Upper lobe of left lung (tissue), 6 donors: ENCODE data around the gene ABHD5. TPM values are rescaled to one million over a fixed set of nuclear protein-coding genes. Genes with fewer than 3 reads are reported as not detected.
A peak's percentile ranks its signal among the peaks of the same experiment; 100 is the strongest.

Experiments
- ATAC-seq, 2 donors: fragments of 200-7000 bp; cut with Tn5 transposase; one replicate each; pipeline ENCODE4 v1.9.1; 2022; ENCODE audit warnings: mild to moderate bottlenecking in 2 of 2, moderate library complexity in 2 of 2; ENCODE audit not compliant: low FRiP score in 2 of 2
- DNase-seq, 2 donors: peaks; one replicate each; pipeline ENCODE4 v3.0.0-alpha.2; 2019 to 2020
- H3K27ac ChIP-seq, 4 donors: fragments of 200-600 bp; sonication (generic); one replicate each; pipeline ENCODE4 v1.5.1; 2016 to 2019
- H3K27me3 ChIP-seq, 4 donors: fragments of 200-600 bp; sonication (generic); one replicate each; pipeline ENCODE4 v1.5.1; 2017 to 2019
- H3K36me3 ChIP-seq, 4 donors: fragments of 200-600 bp; sonication (generic); one replicate each; pipeline ENCODE4 v1.5.1; 2016 to 2019
- H3K4me1 ChIP-seq, 4 donors: fragments of 200-600 bp; sonication (generic); one replicate each; pipeline ENCODE4 v1.5.1; 2018 to 2019
- H3K4me3 ChIP-seq, 4 donors: fragments of 200-600 bp; sonication (generic); one replicate each; pipeline ENCODE4 v1.5.1; 2017 to 2019; ENCODE audit warnings: mild to moderate bottlenecking in 2 of 4, moderate library complexity in 1 of 4
- H3K9me3 ChIP-seq, 4 donors: fragments of 200-600 bp; sonication (generic); one replicate each; pipeline ENCODE4 v1.5.1; 2018 to 2019
- EP300 ChIP-seq, 4 donors: sonication (generic); formaldehyde crosslinking; IDR thresholded peaks; one replicate each; pipeline ENCODE4 v1.5.1; 2017; ENCODE audit warnings: antibody characterized with exemption in 4 of 4, control low read depth in 2 of 4
- POLR2A ChIP-seq, 4 donors: fragments of 450-650 bp; IDR thresholded peaks; one replicate each; pipeline ENCODE4 v1.5.1; 2016 to 2017; ENCODE audit warnings: antibody characterized with exemption in 4 of 4, mild to moderate bottlenecking in 2 of 4
- POLR2AphosphoS5 ChIP-seq, 2 donors: sonication (generic); formaldehyde crosslinking; IDR thresholded peaks; one replicate each; pipeline ENCODE4 v1.5.1; 2017; ENCODE audit warnings: antibody characterized with exemption in 2 of 2
- WGBS, 2 donors: methylation state at CpG; one replicate each; pipeline ENCODE4 v1.1.5; 2017 to 2018; 5-methylcytosine and 5-hydroxymethylcytosine counted together
- total RNA-seq, 6 donors: library from RNA; depleted of rRNA in 4 of 6; stranded (reverse); fragments of >200 nt in 4 of 6; gene quantifications; one replicate each; pipeline versions ENCODE4 v1.1.0 to v1.2.1, GENCODE V29; 2016 to 2021
- TF ChIP-seq, protein P1 (sequence below), 6 experiments: fragments of 450-650 bp in 4 of 6; fragments of 200-600 bp in 2 of 6; sonication (generic) in 2 of 6; IDR thresholded peaks; one replicate each; pipeline ENCODE4 v1.5.1; 2016 to 2019; ENCODE audit warnings: antibody characterized with exemption in 6 of 6
- donor health status: DM: no; HTN: no; CAD: no; lungs with moderate emphysema.
- donor health status: DM: no; HTN: yes; CAD: no; lungs with severe emphysema.

ABHD5 gene
- total RNA-seq, 6 donors from 2014 or later: 35.6 to 42.6 (median 37.4) TPM

GRCh38 chr3:43692085-43692855 is 1.5 kb downstream of the ABHD5 start:
- TF ChIP-seq, protein P1, sequence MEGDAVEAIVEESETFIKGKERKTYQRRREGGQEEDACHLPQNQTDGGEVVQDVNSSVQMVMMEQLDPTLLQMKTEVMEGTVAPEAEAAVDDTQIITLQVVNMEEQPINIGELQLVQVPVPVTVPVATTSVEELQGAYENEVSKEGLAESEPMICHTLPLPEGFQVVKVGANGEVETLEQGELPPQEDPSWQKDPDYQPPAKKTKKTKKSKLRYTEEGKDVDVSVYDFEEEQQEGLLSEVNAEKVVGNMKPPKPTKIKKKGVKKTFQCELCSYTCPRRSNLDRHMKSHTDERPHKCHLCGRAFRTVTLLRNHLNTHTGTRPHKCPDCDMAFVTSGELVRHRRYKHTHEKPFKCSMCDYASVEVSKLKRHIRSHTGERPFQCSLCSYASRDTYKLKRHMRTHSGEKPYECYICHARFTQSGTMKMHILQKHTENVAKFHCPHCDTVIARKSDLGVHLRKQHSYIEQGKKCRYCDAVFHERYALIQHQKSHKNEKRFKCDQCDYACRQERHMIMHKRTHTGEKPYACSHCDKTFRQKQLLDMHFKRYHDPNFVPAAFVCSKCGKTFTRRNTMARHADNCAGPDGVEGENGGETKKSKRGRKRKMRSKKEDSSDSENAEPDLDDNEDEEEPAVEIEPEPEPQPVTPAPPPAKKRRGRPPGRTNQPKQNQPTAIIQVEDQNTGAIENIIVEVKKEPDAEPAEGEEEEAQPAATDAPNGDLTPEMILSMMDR (IDR thresholded peaks at IDR 0.05): no peak
- peak in 1 of 4 donors; percentile 41 for TF ChIP-seq EP300 (IDR thresholded peaks at IDR 0.05)

DNA sequence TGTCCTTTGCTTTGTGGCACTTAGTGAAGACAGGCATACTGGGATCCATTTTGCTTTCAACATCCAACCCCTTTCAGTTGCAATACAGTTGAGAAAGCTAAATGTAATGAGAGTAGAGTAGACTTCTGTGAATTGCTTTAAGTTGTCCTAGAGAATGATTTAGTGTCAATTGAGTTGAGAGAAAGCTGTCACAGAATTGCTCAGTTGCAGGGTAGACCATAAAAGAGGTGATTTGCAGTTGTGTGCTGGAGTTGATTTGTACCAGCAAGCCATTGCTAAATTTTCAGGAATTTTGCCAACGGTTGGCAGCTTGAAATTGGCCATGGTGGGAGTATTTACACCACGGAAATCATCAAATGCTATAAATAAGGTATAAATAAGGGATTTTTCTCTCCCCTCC is 2.2 kb downstream of the ABHD5 start:
- Histone ChIP-seq H3K4me1 (peaks cover 28 to 52% (median 37%) of the 10 kb centered on the region in 4 donors), H3K36me3 (no peaks in the 10 kb centered on the region), H3K9me3 (no peaks in the 10 kb centered on the region), H3K27me3 (no peaks in the 10 kb centered on the region), H3K27ac (peak overlapping the region in 3 of 4 donors; percentile 97 to 99 (median 98)), H3K4me3 (peak overlapping the region in 1 of 4 donors; percentile 83)
- no peak for DNase-seq
- TF ChIP-seq POLR2AphosphoS5 (IDR thresholded peaks at IDR 0.05): no peak
- no peak for TF ChIP-seq EP300 (IDR thresholded peaks at IDR 0.05)
- TF ChIP-seq POLR2A (IDR thresholded peaks at IDR 0.05): no peak
- TF ChIP-seq, protein P1 (IDR thresholded peaks at IDR 0.05): no peak
- no peak for ATAC-seq
- 46 to 58% methylated on average over 2 of the region's 2 CpGs for WGBS, 2 donors

More at GRCh38 chr3:43692085-43692855, 1.5 kb downstream of the ABHD5 start:
- Histone ChIP-seq H3K36me3 (no peaks in the 10 kb centered on the region), H3K4me3 (peak overlapping the region in 3 of 4 donors; percentile 69 to 95 (median 83)), H3K27me3 (no peaks in the 10 kb centered on the region), H3K4me1 (peaks cover 28 to 52% (median 37%) of the 10 kb centered on the region in 4 donors), H3K9me3 (no peaks in the 10 kb centered on the region), H3K27ac (peak overlapping the region; percentile 97 to 99 (median 98))
- ATAC-seq (no peak), DNase-seq (no peak)
- WGBS, 2 donors: 53 to 57% methylated on average over 8 of the region's 8 CpGs

GRCh38 chr3:43693594-43693993 is 2.9 kb downstream of the ABHD5 start:
- Histone ChIP-seq H3K27me3 (no peaks in the 10 kb centered on the region), H3K4me1 (peaks cover 28 to 52% (median 37%) of the 10 kb centered on the region in 4 donors), H3K9me3 (no peaks in the 10 kb centered on the region), H3K36me3 (no peaks in the 10 kb centered on the region), H3K27ac (no peak overlapping the region), H3K4me3 (no peak overlapping the region)
- DNase-seq (no peak), ATAC-seq (no peak)
- TF ChIP-seq EP300 (IDR thresholded peaks at IDR 0.05) (no peak), POLR2A (IDR thresholded peaks at IDR 0.05) (no peak)
- 49 to 63% methylated on average over 1 of the region's 1 CpG for WGBS, 2 donors

GRCh38 chr3:43695443-43695842 is 4.7 kb downstream of the ABHD5 start:
- Histone ChIP-seq H3K27ac (peak overlapping the region; percentile 6 to 51 (median 40)), H3K27me3 (no peaks in the 10 kb centered on the region), H3K36me3 (no peaks in the 10 kb centered on the region), H3K9me3 (no peaks in the 10 kb centered on the region), H3K4me3 (no peak overlapping the region), H3K4me1 (peaks cover 21 to 47% (median 32%) of the 10 kb centered on the region in 4 donors)
- WGBS, 2 donors: 29 to 50% methylated on average over 2 of the region's 2 CpGs
- ATAC-seq (no peak), DNase-seq (no peak)
- TF ChIP-seq EP300 (IDR thresholded peaks at IDR 0.05) (peak in 1 of 4 donors; percentile 87), POLR2A (IDR thresholded peaks at IDR 0.05) (no peak), POLR2AphosphoS5 (IDR thresholded peaks at IDR 0.05) (peak in 1 of 2 donors; percentile 50)
- TF ChIP-seq, protein P1 (IDR thresholded peaks at IDR 0.05): no peak

DNA sequence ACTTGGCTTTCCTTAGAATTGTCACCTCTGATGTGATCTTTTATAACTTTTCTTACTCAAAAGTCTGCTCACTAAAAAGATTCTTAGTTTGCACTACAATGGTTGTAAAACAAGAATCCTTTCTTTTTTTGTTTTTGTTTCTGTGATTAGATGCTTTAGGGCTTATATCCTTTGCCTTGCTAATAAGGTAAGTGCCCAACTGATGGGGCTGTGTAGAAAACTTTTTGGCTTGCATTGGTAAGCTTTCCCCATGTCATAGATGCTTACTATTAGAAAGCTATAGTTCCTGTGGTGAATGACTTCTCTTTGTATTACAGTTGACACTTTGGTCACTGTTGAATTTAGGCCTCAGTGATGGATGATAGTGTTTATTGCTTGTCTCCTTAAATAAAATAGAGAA is 5.1 kb downstream of the ABHD5 start:
- H3K4me3 ChIP-seq: no peak overlapping the region
- peaks cover 0 to 1% (median 0%) of the 10 kb centered on the region in 4 donors for H3K36me3 ChIP-seq
- DNase-seq: no peak
- TF ChIP-seq POLR2AphosphoS5 (IDR thresholded peaks at IDR 0.05) (no peak), EP300 (IDR thresholded peaks at IDR 0.05) (no peak), POLR2A (IDR thresholded peaks at IDR 0.05) (no peak)
- TF ChIP-seq, protein P1 (IDR thresholded peaks at IDR 0.05): no peak
- no peaks in the 10 kb centered on the region for H3K27me3 ChIP-seq
- no peak for ATAC-seq
- peak overlapping the region; percentile 6 to 51 (median 40) for H3K27ac ChIP-seq
- no peaks in the 10 kb centered on the region for H3K9me3 ChIP-seq
- H3K4me1 ChIP-seq: peaks cover 21 to 47% (median 32%) of the 10 kb centered on the region in 4 donors
